T-cell (primary cell): ENCODE data around the gene KRTCAP3. TPM values are rescaled to one million over a fixed set of nuclear protein-coding genes. Genes with fewer than 3 reads are reported as not detected.

Experiments used
- ATAC-seq, 4 experiments: fragments of 200-7000 bp in 3 of 4; fragments of 150-1000 bp in 1 of 4; cut with Tn5 transposase; replicated peaks in 1 of 4; 1 replicate in 3 of 4; 2 replicates in 1 of 4; pipeline ENCODE4 v1.10.0; 2021; ENCODE audit warnings: moderate library complexity in 3 of 4, mild to moderate bottlenecking in 2 of 4, moderate number of reproducible peaks in 1 of 4
- CTCF ChIA-PET, 2 donors: fragments of 300-600 bp; sonication (Branson Sonifier 250); formaldehyde crosslinking; loops; one replicate each; lab custom pipeline; 2022; ENCODE audit warnings: antibody characterized with exemption in 2 of 2; lab: Charles Lee
- POLR2A ChIA-PET, 2 donors: fragments of 300-600 bp; sonication (Branson Sonifier 250); formaldehyde crosslinking; loops; one replicate each; lab custom pipeline; 2022; ENCODE audit warnings: antibody characterized with exemption in 2 of 2; lab: Charles Lee
- DNase-seq, 35 experiments: peaks; one replicate each; pipeline versions ENCODE4 v3.0.0 to v3.0.0-alpha.2; 2013 to 2023
- H3K27ac ChIP-seq: one replicate; pipeline ENCODE4 v1.5.1; 2013; ENCODE audit warnings: low read length
- H3K27me3 ChIP-seq, 2 experiments: replicated peaks in 1 of 2; 1 replicate in 1 of 2; 2 replicates in 1 of 2; pipeline versions ENCODE4 v1.6.1 to v1.7.0; 2013; ENCODE audit warnings: low read length in 1 of 2, mixed read lengths in 1 of 2; ENCODE audit not compliant: control insufficient read depth in 2 of 2, insufficient read depth in 2 of 2; ENCODE audit errors: extremely low read depth in 1 of 2
- H3K36me3 ChIP-seq, 2 donors: 1 replicate in 1 of 2; 2 replicates in 1 of 2; pipeline versions ENCODE4 v1.6.1 to v1.7.0; 2013; ENCODE audit warnings: low read length in 1 of 2; ENCODE audit not compliant: control insufficient read depth in 2 of 2, insufficient read depth in 1 of 2; ENCODE audit errors: extremely low read depth in 1 of 2
- H3K4me1 ChIP-seq, 2 experiments: 1 replicate in 1 of 2; 2 replicates in 1 of 2; pipeline versions ENCODE4 v1.6.1 to v1.7.0; 2013; ENCODE audit warnings: low read length in 2 of 2, mixed read lengths in 1 of 2; ENCODE audit not compliant: insufficient read depth in 2 of 2, control insufficient read depth in 1 of 2; ENCODE audit errors: extremely low read depth in 1 of 2
- H3K4me3 ChIP-seq, 2 donors: 1 replicate in 1 of 2; 2 replicates in 1 of 2; pipeline versions ENCODE4 v1.5.1 to v1.7.0; 2013; ENCODE audit warnings: mild to moderate bottlenecking in 2 of 2, low read length in 1 of 2, moderate library complexity in 1 of 2; ENCODE audit not compliant: control insufficient read depth in 1 of 2; ENCODE audit errors: extremely low read depth in 1 of 2
- H3K9me3 ChIP-seq: 2 replicates; pipeline ENCODE4 v1.7.0; 2013
- H3K27ac Mint-ChIP-seq, 2 donors: one replicate each; pipeline ENCODE4 v1.8.0; 2020 to 2021; ENCODE audit warnings: mild to moderate bottlenecking in 2 of 2, mixed read lengths in 2 of 2
- H3K27me3 Mint-ChIP-seq, 2 donors: one replicate each; pipeline ENCODE4 v1.8.0; 2021 to 2022; ENCODE audit warnings: mixed read lengths in 2 of 2
- H3K36me3 Mint-ChIP-seq: one replicate; pipeline ENCODE4 v1.8.0; 2021; ENCODE audit warnings: mixed read lengths
- H3K4me1 Mint-ChIP-seq, 3 donors: one replicate each; pipeline ENCODE4 v1.8.0; 2020 to 2022; ENCODE audit warnings: mixed read lengths in 3 of 3, mild to moderate bottlenecking in 1 of 3
- H3K4me3 Mint-ChIP-seq, 3 donors: one replicate each; pipeline ENCODE4 v1.8.0; 2020 to 2022; ENCODE audit warnings: mild to moderate bottlenecking in 3 of 3, mixed read lengths in 3 of 3, moderate library complexity in 3 of 3
- H3K9me3 Mint-ChIP-seq, 3 donors: one replicate each; pipeline ENCODE4 v1.8.0; 2020 to 2022; ENCODE audit warnings: mixed read lengths in 3 of 3
- WGBS: methylation state at CpG from one replicate; pipeline ENCODE4 v1.1.5; 2013; ENCODE audit warnings: missing lambda C conversion rate; ENCODE audit not compliant: insufficient coverage; 5-methylcytosine and 5-hydroxymethylcytosine counted together
- total RNA-seq, 35 experiments: library from RNA in 6 of 35; stranded (reverse) in 6 of 35; fragments of 120-200 nt in 1 of 35; gene quantifications; one replicate each; pipeline versions ENCODE4 v1.2.1 to v1.2.4 and lab custom pipeline; 2013 to 2026

Gene KRTCAP3
- total RNA-seq, 5 donors from 2014 or later (not counting 1 experiment from before 2014, with no cell fraction given), result 12.3 to 21.1 (median 19.7) TPM

DNA sequence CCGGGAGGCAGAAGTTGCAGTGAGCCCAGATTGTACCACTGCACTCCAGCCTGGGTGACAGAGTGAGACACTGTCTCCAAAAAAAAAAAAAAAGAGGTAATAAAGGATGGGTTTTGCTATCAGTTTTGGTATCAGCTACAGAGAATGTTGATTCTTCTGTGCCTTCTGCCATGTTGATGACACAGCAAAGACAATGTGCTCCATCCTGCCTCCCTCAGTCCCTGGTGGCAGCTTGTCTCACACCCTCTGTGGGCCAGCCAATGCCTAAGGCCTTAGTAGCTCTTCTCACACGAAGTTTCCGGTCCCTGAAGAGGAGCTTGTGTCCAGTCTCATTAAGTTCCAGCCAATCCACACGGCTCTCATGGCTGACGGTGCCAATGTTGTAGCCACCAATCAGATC, 29.8 kb downstream of the KRTCAP3 start:
- CTCF ChIA-PET, result no interaction called here
- DNase-seq (no peak), ATAC-seq (no peak)
- H3K36me3 ChIP-seq, result peaks cover 0 to 11% of the 10 kb centered on the region in 2 donors
- Mint-ChIP-seq H3K27me3 (no peaks in the 10 kb centered on the region), H3K27ac (no peak overlapping the region), H3K9me3 (no peaks in the 10 kb centered on the region), H3K4me3 (no peak overlapping the region), H3K36me3 (peaks cover 25% of the 10 kb centered on the region), H3K4me1 (no peaks in the 10 kb centered on the region)
- WGBS, result 92% methylated on average over 1 of the region's 5 CpGs
- H3K27ac ChIP-seq, result no peak overlapping the region
- POLR2A ChIA-PET, result interaction anchor here in 1 of 2 donors (0.6 kb wide), 1 partner anchor 8 kb away, joined by 3 read pairs; no protein-coding TSS in a partner anchor
- H3K9me3 ChIP-seq, result no peaks in the 10 kb centered on the region
- no peak overlapping the region for H3K4me3 ChIP-seq
- no peaks in the 10 kb centered on the region for H3K27me3 ChIP-seq
- H3K4me1 ChIP-seq, result no peaks in the 10 kb centered on the region

- Histone ChIP-seq H3K9me3 (no peaks in the 10 kb centered on the region), H3K36me3 (peaks cover 0 to 18% of the 10 kb centered on the region in 2 donors), H3K27me3 (no peaks in the 10 kb centered on the region), H3K27ac (no peak overlapping the region), H3K4me1 (peaks cover 9 to 16% of the 10 kb centered on the region in 2 experiments), H3K4me3 (no peak overlapping the region)
- Mint-ChIP-seq H3K27me3 (no peaks in the 10 kb centered on the region), H3K9me3 (no peaks in the 10 kb centered on the region), H3K36me3 (peaks cover 23% of the 10 kb centered on the region), H3K27ac (no peak overlapping the region), H3K4me3 (no peak overlapping the region), H3K4me1 (peaks cover 9 to 18% (median 17%) of the 10 kb centered on the region in 3 donors)
- ChIA-PET CTCF (interaction anchor here in 1 of 2 donors (0.6 kb wide), 1 partner anchor 193 kb away, joined by 3 read pairs; no protein-coding TSS in a partner anchor), POLR2A (no interaction called here)
- DNase-seq (no peak), ATAC-seq (no peak)
- 50% methylated on average over 1 of the region's 3 CpGs for WGBS
Observed at GRCh38 chr2:27485496-27485895, 43.3 kb downstream of the KRTCAP3 start.

DNA sequence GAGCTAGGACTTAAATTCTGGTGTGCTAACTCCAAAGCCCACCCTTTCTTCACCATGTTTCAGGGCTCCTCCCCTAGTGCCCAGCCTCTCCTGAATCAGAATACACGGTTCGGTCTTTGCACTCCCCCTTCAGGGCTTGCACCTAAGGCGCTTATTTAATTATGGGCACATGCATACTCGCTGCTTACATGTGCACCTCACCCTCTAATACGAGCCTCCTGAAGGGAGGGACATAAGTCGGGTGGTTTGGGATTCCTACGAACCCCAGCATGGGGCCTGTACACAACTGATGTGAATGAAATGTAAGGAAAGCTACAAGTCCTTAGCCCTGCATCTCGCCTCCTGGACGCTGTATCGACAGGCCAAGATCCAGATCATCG, 46.9 kb downstream of the KRTCAP3 start:
- Mint-ChIP-seq H3K9me3 (no peaks in the 10 kb centered on the region), H3K4me3 (peak overlapping the region; percentile 70 to 83 (median 77)), H3K27me3 (peaks cover 4 to 12% of the 10 kb centered on the region in 2 donors), H3K4me1 (peaks cover 9 to 19% (median 18%) of the 10 kb centered on the region in 3 donors), H3K27ac (peak overlapping the region; percentile 82 to 90), H3K36me3 (peaks cover 10% of the 10 kb centered on the region)
- peaks cover 0 to 6% of the 10 kb centered on the region in 2 donors for H3K36me3 ChIP-seq
- CTCF ChIA-PET, result no interaction called here
- 14% methylated on average over 2 of the region's 11 CpGs for WGBS
- POLR2A ChIA-PET, result no interaction called here
- no peaks in the 10 kb centered on the region for H3K9me3 ChIP-seq
- DNase-seq (peak in 8 of 35 experiments; percentile 5 to 38 (median 14)), ATAC-seq (no peak)
- peaks cover 0 to 9% of the 10 kb centered on the region in 2 experiments for H3K27me3 ChIP-seq
- peaks cover 9 to 17% of the 10 kb centered on the region in 2 experiments for H3K4me1 ChIP-seq
- H3K4me3 ChIP-seq, result peak overlapping the region; percentile 48 to 55
- peak overlapping the region; percentile 81 for H3K27ac ChIP-seq

DNA sequence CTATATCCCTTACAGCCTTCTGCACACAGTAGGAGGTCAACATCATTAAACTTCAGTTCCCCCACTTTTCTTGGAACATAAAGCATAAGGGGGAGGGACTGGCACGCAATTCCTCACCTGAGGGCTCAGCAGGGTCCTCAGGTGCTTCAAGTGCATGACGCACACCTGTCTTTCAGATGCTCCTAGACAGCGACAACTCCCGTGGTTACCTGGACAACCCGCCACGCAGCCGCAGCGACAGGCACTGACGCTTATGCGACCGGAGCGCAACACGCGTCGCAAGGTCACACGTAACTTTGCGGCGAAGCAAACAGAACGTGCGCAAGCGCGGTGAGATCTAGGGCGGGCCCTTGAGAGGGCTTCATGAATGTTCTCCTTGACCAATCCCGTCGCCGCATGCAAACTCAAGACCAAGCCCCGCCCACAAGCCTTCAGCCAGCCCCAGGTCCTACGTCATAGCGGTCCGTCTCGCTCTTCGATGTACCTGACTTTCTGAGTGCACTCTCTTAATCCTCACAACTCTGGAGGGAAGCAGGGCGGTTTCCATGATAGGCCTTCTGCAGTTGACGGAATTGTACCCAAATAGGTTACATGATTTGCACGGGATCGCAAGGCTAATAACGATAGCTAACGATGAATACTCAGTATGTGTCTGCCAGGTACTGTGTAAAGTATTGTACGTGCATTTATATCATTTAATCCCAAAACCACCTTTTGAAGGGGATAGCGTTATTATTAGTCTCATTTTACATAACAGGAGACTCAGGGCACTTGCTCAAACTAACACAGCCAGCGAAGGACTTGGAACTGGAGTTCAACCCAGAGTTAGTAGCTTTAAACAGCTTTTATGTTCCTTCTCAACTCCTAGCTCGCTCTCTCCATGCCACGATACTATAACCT, 47.6 kb downstream of the KRTCAP3 start, which contains the start of gene IFT172:
Gene IFT172 (minus strand): TSS at position 246 of the 900 bp plus-strand sequence. CDS start 90 bp downstream, at position 156.
- peaks cover 7 to 17% of the 10 kb centered on the region in 2 donors for H3K27me3 Mint-ChIP-seq
- WGBS, result 0% methylated on average over 33 of the region's 43 CpGs
- peak; percentile 91 to 96 (median 94) for ATAC-seq
- peak within 1 kb of the TSS; percentile 82 to 90 for H3K27ac Mint-ChIP-seq
- POLR2A ChIA-PET, result interaction anchor here in 1 of 2 donors (0.6 kb wide), 1 partner anchor 62 kb away, joined by 3 read pairs; no protein-coding TSS in a partner anchor
- no peaks in the 10 kb centered on the region for H3K9me3 Mint-ChIP-seq
- no peaks in the 10 kb centered on the region for H3K9me3 ChIP-seq
- peak; percentile 96 to 100 (median 100) for DNase-seq
- peaks cover 9% of the 10 kb centered on the region for H3K36me3 Mint-ChIP-seq
- peak within 1 kb of the TSS; percentile 48 to 55 for H3K4me3 ChIP-seq
- H3K4me1 Mint-ChIP-seq, result peaks cover 9 to 21% (median 20%) of the 10 kb centered on the region in 3 donors
- peak within 1 kb of the TSS; percentile 70 to 83 (median 77) for H3K4me3 Mint-ChIP-seq
- peaks cover 0 to 6% of the 10 kb centered on the region in 2 donors for H3K36me3 ChIP-seq
- peaks cover 0 to 15% of the 10 kb centered on the region in 2 experiments for H3K27me3 ChIP-seq
- CTCF ChIA-PET, result no interaction called here
- H3K27ac ChIP-seq, result peak within 1 kb of the TSS; percentile 81
- peaks cover 9 to 23% of the 10 kb centered on the region in 2 experiments for H3K4me1 ChIP-seq

DNA sequence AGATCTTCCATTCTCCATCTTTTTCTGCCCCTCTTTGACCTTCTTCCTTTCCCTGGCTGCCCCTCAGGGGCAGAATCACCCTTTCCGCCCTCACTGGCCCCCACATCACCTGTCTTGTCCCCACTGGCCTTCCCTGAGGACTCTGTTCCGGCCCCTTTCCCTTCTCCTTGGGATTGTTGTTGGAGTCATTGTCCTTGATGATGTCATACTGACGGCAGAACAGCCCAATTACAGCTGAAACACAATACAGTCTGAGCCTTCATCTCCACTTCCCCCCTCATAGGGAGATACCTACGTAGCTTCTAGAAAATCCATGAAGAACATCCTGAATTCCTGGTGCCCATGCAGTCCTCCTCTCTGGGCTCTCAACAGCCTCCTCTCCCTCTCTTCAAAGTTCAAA, 50.4 kb downstream of the KRTCAP3 start:
- H3K4me3 Mint-ChIP-seq, result no peak overlapping the region
- no peak overlapping the region for H3K27ac Mint-ChIP-seq
- WGBS, result 100% methylated on average over 1 of the region's 4 CpGs

GRCh38 chr2:27493948-27494283, 51.7 kb downstream of the KRTCAP3 start:
- no peaks in the 10 kb centered on the region for H3K36me3 Mint-ChIP-seq
- H3K27me3 Mint-ChIP-seq, result peaks cover 37 to 50% of the 10 kb centered on the region in 2 donors
- H3K27ac ChIP-seq, result no peak overlapping the region
- no peak overlapping the region for H3K27ac Mint-ChIP-seq
- H3K4me1 Mint-ChIP-seq, result peaks cover 17 to 26% (median 23%) of the 10 kb centered on the region in 3 donors
- H3K4me3 ChIP-seq, result no peak overlapping the region
- H3K36me3 ChIP-seq, result no peaks in the 10 kb centered on the region
- no peaks in the 10 kb centered on the region for H3K9me3 ChIP-seq
- H3K9me3 Mint-ChIP-seq, result no peaks in the 10 kb centered on the region
- ChIA-PET CTCF (no interaction called here), POLR2A (no interaction called here)
- 94% methylated on average over 9 of the region's 13 CpGs for WGBS
- H3K4me1 ChIP-seq, result peaks cover 8 to 24% of the 10 kb centered on the region in 2 experiments
- peak overlapping the region; percentile 39 to 67 (median 60) for H3K4me3 Mint-ChIP-seq
- DNase-seq (peak in 1 of 35 experiments; percentile 6), ATAC-seq (no peak)
- peaks cover 4 to 35% of the 10 kb centered on the region in 2 experiments for H3K27me3 ChIP-seq

More for the DNA sequence above, 50.4 kb downstream of the KRTCAP3 start:
- POLR2A ChIA-PET, result no interaction called here
- CTCF ChIA-PET, result no interaction called here
- ATAC-seq, result no peak
- Mint-ChIP-seq H3K9me3 (no peaks in the 10 kb centered on the region), H3K4me1 (peaks cover 17 to 29% (median 27%) of the 10 kb centered on the region in 3 donors), H3K36me3 (no peaks in the 10 kb centered on the region), H3K27me3 (peaks cover 31 to 41% of the 10 kb centered on the region in 2 donors)
- no peaks in the 10 kb centered on the region for H3K36me3 ChIP-seq
- no peak overlapping the region for H3K27ac ChIP-seq
- H3K4me1 ChIP-seq, result peaks cover 9 to 27% of the 10 kb centered on the region in 2 experiments
- H3K4me3 ChIP-seq, result no peak overlapping the region
- peaks cover 4 to 31% of the 10 kb centered on the region in 2 experiments for H3K27me3 ChIP-seq
- no peaks in the 10 kb centered on the region for H3K9me3 ChIP-seq
- DNase-seq, result no peak
